A549 (cell line): ENCODE measurements around the gene RGS16. TPM values are rescaled to one million over a fixed set of nuclear protein-coding genes. Genes with fewer than 3 reads are reported as not detected.

ENCODE experiments used
- ATAC-seq, 2 experiments: fragments of 200-7000 bp in 1 of 2; fragments of >200 bp in 1 of 2; cut with Nextera tagmentation in 1 of 2; cut with Tn5 transposase in 1 of 2; 3 replicates each; pipeline versions ENCODE4 v1.8.0 to v1.9.1; 2018 to 2020; ENCODE audit warnings: mild to moderate bottlenecking in 1 of 2, moderate library complexity in 1 of 2
- CTCF ChIA-PET: fragments of 300-600 bp; sonication (Branson Sonifier 250); formaldehyde crosslinking; extraction: SDS; loops from one replicate; lab custom pipeline; 2021; ENCODE audit warnings: antibody characterized with exemption, inconsistent platforms; lab: Yijun Ruan, JAX
- POLR2A ChIA-PET: fragments of 350-600 bp; formaldehyde crosslinking; extraction: SDS; loops from one replicate; lab custom pipeline; 2021; ENCODE audit warnings: antibody characterized with exemption, inconsistent platforms; lab: Yijun Ruan, JAX
- DNase-seq, 2 experiments: peaks; one replicate each; pipeline versions ENCODE4 v3.0.0 to v3.0.0-alpha.2; 2011 to 2016; ENCODE audit warnings: low read depth in 1 of 2, low spot score in 1 of 2
- FAIRE-seq: peaks from 2 replicates; lab custom pipeline; 2011; peaks lifted over from hg19 to GRCh38; lab: Jason Lieb, UNC
- H3K27ac ChIP-seq, 2 experiments: fragments of >200 bp; sonication (Bioruptor Twin); formaldehyde crosslinking; 3 replicates each; pipeline ENCODE4 v1.5.1; 2016 to 2017
- H3K4me1 ChIP-seq: fragments of >200 bp; sonication (Bioruptor Twin); formaldehyde crosslinking; 3 replicates; pipeline ENCODE4 v1.6.1; 2016
- H3K4me2 ChIP-seq: fragments of >200 bp; sonication (Bioruptor Twin); formaldehyde crosslinking; 3 replicates; pipeline ENCODE4 v1.6.1; 2016
- H3K4me3 ChIP-seq: fragments of >200 bp; sonication (Bioruptor Twin); formaldehyde crosslinking; 3 replicates; pipeline ENCODE4 v1.5.1; 2016
- H3K9me3 ChIP-seq: fragments of >200 bp; sonication (Bioruptor Twin); formaldehyde crosslinking; 3 replicates; pipeline ENCODE4 v1.6.1; 2016
- CBX2 ChIP-seq: fragments of 200-600 bp; sonication (generic); IDR thresholded peaks from 2 replicates; pipeline ENCODE4 v1.6.1; 2016; ENCODE audit warnings: low read depth, mild to moderate bottlenecking, borderline replicate concordance
- CBX8 ChIP-seq: fragments of 200-600 bp; sonication (generic); IDR thresholded peaks from 2 replicates; pipeline ENCODE4 v1.6.1; 2016
- CHD2 ChIP-seq: fragments of 150-350 bp; IDR thresholded peaks from 2 replicates; pipeline ENCODE4 v1.6.1; 2014; ENCODE audit warnings: low read length; ENCODE audit not compliant: partially characterized antibody
- EHF ChIP-seq: fragments of 250-450 bp; sonication (Bioruptor Pico); IDR thresholded peaks from 2 replicates; pipeline ENCODE4 v1.5.0; 2020; ENCODE audit warnings: mild to moderate bottlenecking
- ESRRA ChIP-seq: fragments of 150-350 bp; IDR thresholded peaks from 2 replicates; pipeline ENCODE4 v1.6.1; 2014; ENCODE audit warnings: mild to moderate bottlenecking, low read length, borderline replicate concordance
- FOSB ChIP-seq: fragments of 250-450 bp; sonication (Bioruptor Pico); IDR thresholded peaks from 2 replicates; pipeline ENCODE4 v1.5.0; 2020; ENCODE audit warnings: mild to moderate bottlenecking, moderate library complexity
- GATA3 ChIP-seq: IDR thresholded peaks from 2 replicates; pipeline ENCODE4 v1.6.1; 2012; ENCODE audit warnings: borderline replicate concordance
- HDAC2 ChIP-seq: fragments of 200-600 bp; sonication (generic); IDR thresholded peaks from 2 replicates; pipeline ENCODE4 v1.6.1; 2016
- HES2 ChIP-seq: fragments of >200 bp; sonication (Bioruptor Twin); formaldehyde crosslinking; IDR thresholded peaks from 2 replicates; pipeline ENCODE4 v1.6.1; 2016
- HOXA7 ChIP-seq: fragments of 250-450 bp; sonication (Bioruptor Pico); IDR thresholded peaks from 2 replicates; pipeline ENCODE4 v1.5.0; 2020; ENCODE audit warnings: mild to moderate bottlenecking, moderate library complexity
- HOXB13 ChIP-seq: fragments of 250-450 bp; sonication (Bioruptor Pico); IDR thresholded peaks from 2 replicates; pipeline ENCODE4 v1.5.0; 2020; ENCODE audit warnings: low read depth, mild to moderate bottlenecking, moderate library complexity
- HOXB5 ChIP-seq: fragments of 250-450 bp; sonication (Bioruptor Pico); IDR thresholded peaks from 2 replicates; pipeline ENCODE4 v1.5.0; 2020; ENCODE audit warnings: mild to moderate bottlenecking, moderate library complexity
- MAFK ChIP-seq: fragments of 450-650 bp; IDR thresholded peaks from 2 replicates; pipeline ENCODE4 v1.6.1; 2014; ENCODE audit not compliant: partially characterized antibody
- NR3C1 ChIP-seq: fragments of >200 bp; sonication (Bioruptor Twin); formaldehyde crosslinking; IDR thresholded peaks from 3 replicates; pipeline ENCODE4 v1.6.1; 2017
- PHF8 ChIP-seq: fragments of 200-600 bp; sonication (generic); IDR thresholded peaks from 2 replicates; pipeline ENCODE4 v1.6.1; 2016; ENCODE audit warnings: low read depth, mild to moderate bottlenecking, antibody characterized with exemption, moderate library complexity, borderline replicate concordance
- RFX5 ChIP-seq: fragments of 450-650 bp; IDR thresholded peaks from 2 replicates; pipeline ENCODE4 v1.7.1; 2014; ENCODE audit warnings: antibody characterized with exemption, mild to moderate bottlenecking, moderate library complexity
- ZFP36 ChIP-seq: fragments of 450-650 bp; IDR thresholded peaks from 2 replicates; pipeline ENCODE4 v1.6.1; 2014; ENCODE audit warnings: borderline replicate concordance; ENCODE audit not compliant: partially characterized antibody
- WGBS: methylation state at CpG from one replicate; pipeline ENCODE4 v1.1.6; 2017; ENCODE audit errors: missing lambda C conversion rate; 5-methylcytosine and 5-hydroxymethylcytosine counted together
- polyA plus RNA-seq, 4 experiments: library from polyadenylated mRNA; depleted of rRNA in 3 of 4; stranded (reverse); fragments of >200 nt; fragmentation: RNase III in 1 of 4; extraction: RNeasy Plus Mini Kit Qiagen cat#74134 plus additional on column Dnase treatment in 1 of 4; gene quantifications; 2 replicates in 3 of 4; 3 replicates in 1 of 4; pipeline ENCODE4 v1.2.3, GENCODE V29; 2011 to 2017
- TF ChIP-seq, protein P1 (sequence below): fragments of 250-450 bp; sonication (Bioruptor Pico); IDR thresholded peaks from 2 replicates; pipeline ENCODE4 v1.5.0; 2020; ENCODE audit warnings: low read depth, mild to moderate bottlenecking, moderate library complexity
- TF ChIP-seq, protein P2 (sequence below): fragments of >200 bp; sonication (Bioruptor Twin); formaldehyde crosslinking; IDR thresholded peaks from 3 replicates; pipeline ENCODE4 v1.5.1; 2016
- TF ChIP-seq, protein P3 (sequence below): fragments of >200 bp; sonication (Bioruptor Twin); formaldehyde crosslinking; IDR thresholded peaks from 3 replicates; pipeline ENCODE4 v1.6.1; 2016

The RGS16 gene
- polyA plus RNA-seq, 2 of the 4 experiments (the other 2 are of a cell fraction) = 0.13 to 0.45 TPM

DNA sequence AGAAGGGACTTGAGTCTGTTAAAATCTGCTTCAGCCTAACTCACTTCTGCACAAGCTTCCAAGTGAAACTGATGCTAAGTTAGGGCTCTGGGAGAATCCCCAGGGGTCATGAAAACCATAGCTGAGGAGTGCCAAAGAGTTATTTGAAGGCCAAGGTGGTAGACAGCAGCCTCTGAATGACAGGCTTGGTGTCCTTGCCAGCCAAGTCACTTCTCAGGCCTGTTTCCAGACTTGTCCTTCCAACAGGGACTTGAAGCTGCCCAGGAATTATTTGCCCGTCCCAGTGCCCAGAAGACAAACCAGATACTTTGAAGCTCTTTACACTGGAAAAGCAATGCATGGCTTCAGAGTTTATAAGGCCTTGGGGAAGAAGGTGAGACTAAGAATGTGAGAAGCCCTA, 48.7 kb downstream of the RGS16 start:
- ATAC-seq (no peak), DNase-seq (no peak), FAIRE-seq (no peak)
- peaks cover 3% of the 10 kb centered on the region; the same call in 1 of the 3 replicates for H3K9me3 ChIP-seq
- CTCF ChIA-PET = no interaction called here
- H3K27ac ChIP-seq = no peak overlapping the region
- 29% methylated on average over 1 of the region's 1 CpG for WGBS
- no peak overlapping the region for H3K4me2 ChIP-seq
- no peak overlapping the region for H3K4me3 ChIP-seq
- TF ChIP-seq HOXB13 (no peak), HDAC2 (no peak), NR3C1 (no peak), FOSB (CRISPR knock-in tag) (no peak), ZFP36 (no peak), HOXB5 (CRISPR knock-in tag) (no peak), CHD2 (no peak), GATA3 (no peak)
- TF ChIP-seq, all 56 proteins: peak for 0
- no peaks in the 10 kb centered on the region for H3K4me1 ChIP-seq
- POLR2A ChIA-PET = no interaction called here

DNA sequence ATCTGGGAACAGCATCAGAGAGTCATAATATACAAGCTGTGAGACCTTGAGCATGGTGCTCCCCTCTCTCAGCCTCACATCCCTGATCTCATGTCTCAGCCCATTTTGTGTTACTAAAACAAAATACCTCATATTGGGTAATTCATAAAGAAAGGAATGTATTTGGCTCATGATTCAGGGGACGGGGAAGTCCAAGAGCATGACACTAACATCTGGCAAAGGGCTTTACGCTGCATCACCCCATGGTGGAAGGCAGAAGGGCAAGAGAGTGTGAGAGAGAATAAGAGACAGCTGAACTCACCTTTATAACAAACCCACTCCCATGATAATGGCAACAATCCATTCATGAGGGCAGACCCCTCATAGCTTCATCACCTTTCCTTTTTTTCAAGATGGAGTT, 51.7 kb downstream of the RGS16 start:
- H3K9me3 ChIP-seq = peaks cover 3% of the 10 kb centered on the region; the same call in 1 of the 3 replicates
- ChIA-PET CTCF (interaction anchor here (1.1 kb wide), 1 partner anchor 48 kb away, joined by 4 read pairs; no protein-coding TSS in a partner anchor), POLR2A (no interaction called here)
- FAIRE-seq (no peak), DNase-seq (no peak), ATAC-seq (no peak)
- no peak overlapping the region for H3K27ac ChIP-seq
- H3K4me1 ChIP-seq = no peaks in the 10 kb centered on the region
- H3K4me2 ChIP-seq = no peak overlapping the region
- WGBS = 5% methylated on average over 2 of the region's 2 CpGs
- TF ChIP-seq EHF (CRISPR knock-in tag) (no peak), ESRRA (no peak)
- no peak overlapping the region for H3K4me3 ChIP-seq

- DNase-seq (no peak), FAIRE-seq (no peak)
- Histone ChIP-seq H3K9me3 (peaks cover 3% of the 10 kb centered on the region; the same call in 1 of the 3 replicates), H3K4me1 (no peaks in the 10 kb centered on the region)
- TF ChIP-seq RFX5 = no peak
- TF ChIP-seq EHF (CRISPR knock-in tag) = no peak
- no peak for TF ChIP-seq MAFK
- no peak for TF ChIP-seq HES2
- TF ChIP-seq NR3C1 = no peak
- no peak for TF ChIP-seq HOXA7
- TF ChIP-seq, protein P1, sequence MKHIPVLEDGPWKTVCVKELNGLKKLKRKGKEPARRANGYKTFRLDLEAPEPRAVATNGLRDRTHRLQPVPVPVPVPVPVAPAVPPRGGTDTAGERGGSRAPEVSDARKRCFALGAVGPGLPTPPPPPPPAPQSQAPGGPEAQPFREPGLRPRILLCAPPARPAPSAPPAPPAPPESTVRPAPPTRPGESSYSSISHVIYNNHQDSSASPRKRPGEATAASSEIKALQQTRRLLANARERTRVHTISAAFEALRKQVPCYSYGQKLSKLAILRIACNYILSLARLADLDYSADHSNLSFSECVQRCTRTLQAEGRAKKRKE (CRISPR knock-in tag) = no peak
- TF ChIP-seq, protein P2, sequence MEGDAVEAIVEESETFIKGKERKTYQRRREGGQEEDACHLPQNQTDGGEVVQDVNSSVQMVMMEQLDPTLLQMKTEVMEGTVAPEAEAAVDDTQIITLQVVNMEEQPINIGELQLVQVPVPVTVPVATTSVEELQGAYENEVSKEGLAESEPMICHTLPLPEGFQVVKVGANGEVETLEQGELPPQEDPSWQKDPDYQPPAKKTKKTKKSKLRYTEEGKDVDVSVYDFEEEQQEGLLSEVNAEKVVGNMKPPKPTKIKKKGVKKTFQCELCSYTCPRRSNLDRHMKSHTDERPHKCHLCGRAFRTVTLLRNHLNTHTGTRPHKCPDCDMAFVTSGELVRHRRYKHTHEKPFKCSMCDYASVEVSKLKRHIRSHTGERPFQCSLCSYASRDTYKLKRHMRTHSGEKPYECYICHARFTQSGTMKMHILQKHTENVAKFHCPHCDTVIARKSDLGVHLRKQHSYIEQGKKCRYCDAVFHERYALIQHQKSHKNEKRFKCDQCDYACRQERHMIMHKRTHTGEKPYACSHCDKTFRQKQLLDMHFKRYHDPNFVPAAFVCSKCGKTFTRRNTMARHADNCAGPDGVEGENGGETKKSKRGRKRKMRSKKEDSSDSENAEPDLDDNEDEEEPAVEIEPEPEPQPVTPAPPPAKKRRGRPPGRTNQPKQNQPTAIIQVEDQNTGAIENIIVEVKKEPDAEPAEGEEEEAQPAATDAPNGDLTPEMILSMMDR = no peak
- TF ChIP-seq, protein P3, sequence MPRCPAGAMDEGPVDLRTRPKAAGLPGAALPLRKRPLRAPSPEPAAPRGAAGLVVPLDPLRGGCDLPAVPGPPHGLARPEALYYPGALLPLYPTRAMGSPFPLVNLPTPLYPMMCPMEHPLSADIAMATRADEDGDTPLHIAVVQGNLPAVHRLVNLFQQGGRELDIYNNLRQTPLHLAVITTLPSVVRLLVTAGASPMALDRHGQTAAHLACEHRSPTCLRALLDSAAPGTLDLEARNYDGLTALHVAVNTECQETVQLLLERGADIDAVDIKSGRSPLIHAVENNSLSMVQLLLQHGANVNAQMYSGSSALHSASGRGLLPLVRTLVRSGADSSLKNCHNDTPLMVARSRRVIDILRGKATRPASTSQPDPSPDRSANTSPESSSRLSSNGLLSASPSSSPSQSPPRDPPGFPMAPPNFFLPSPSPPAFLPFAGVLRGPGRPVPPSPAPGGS = no peak
- TF ChIP-seq CBX8 = no peak
- TF ChIP-seq CBX2 = no peak
- no peak for TF ChIP-seq HDAC2
- no peak for TF ChIP-seq PHF8
- TF ChIP-seq ZFP36 = no peak
- TF ChIP-seq, all 56 proteins: peak for 0
- CTCF ChIA-PET = no interaction called here
- POLR2A ChIA-PET = no interaction called here
- H3K4me3 ChIP-seq = no peak overlapping the region
- no peak overlapping the region for H3K4me2 ChIP-seq
- no peak for ATAC-seq
- H3K27ac ChIP-seq = no peak overlapping the region
- WGBS = 0% methylated on average over 1 of the region's 1 CpG
Observed at GRCh38 chr1:182549811-182550210, 54.4 kb downstream of the RGS16 start.
